ENCODE data around the gene SRP14. TPM values are rescaled to one million over a fixed set of nuclear protein-coding genes. Genes with fewer than 3 reads are reported as not detected.

The SRP14 gene
- polyA plus RNA-seq, 3 donors = 133 to 547 (median 274) TPM

DNA sequence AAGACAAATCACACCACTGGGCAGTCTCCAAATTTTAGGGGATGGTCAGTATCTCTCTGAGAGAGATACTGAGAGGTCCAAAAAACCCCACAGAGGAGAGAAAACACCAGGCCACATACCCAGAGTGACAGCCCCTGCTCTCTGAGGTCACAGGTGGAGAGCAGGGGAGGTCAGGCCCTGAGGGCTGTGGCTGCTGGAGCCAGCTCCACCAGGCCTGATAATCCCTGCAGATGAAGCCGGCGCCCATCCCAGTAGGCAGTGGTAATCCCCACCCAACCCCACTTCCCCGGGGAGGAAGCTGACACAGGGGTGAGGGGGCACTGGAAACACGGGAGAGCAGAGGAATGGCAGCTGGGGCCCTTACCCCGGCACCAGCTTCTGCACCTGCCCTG is 31.2 kb upstream of the SRP14 start:
- 69 to 77% (median 70%) methylated on average over 5 of the region's 5 CpGs for WGBS, 3 donors
- no peak overlapping the region for H3K27ac ChIP-seq (ENCODE audit: low read depth, low read length)

DNA sequence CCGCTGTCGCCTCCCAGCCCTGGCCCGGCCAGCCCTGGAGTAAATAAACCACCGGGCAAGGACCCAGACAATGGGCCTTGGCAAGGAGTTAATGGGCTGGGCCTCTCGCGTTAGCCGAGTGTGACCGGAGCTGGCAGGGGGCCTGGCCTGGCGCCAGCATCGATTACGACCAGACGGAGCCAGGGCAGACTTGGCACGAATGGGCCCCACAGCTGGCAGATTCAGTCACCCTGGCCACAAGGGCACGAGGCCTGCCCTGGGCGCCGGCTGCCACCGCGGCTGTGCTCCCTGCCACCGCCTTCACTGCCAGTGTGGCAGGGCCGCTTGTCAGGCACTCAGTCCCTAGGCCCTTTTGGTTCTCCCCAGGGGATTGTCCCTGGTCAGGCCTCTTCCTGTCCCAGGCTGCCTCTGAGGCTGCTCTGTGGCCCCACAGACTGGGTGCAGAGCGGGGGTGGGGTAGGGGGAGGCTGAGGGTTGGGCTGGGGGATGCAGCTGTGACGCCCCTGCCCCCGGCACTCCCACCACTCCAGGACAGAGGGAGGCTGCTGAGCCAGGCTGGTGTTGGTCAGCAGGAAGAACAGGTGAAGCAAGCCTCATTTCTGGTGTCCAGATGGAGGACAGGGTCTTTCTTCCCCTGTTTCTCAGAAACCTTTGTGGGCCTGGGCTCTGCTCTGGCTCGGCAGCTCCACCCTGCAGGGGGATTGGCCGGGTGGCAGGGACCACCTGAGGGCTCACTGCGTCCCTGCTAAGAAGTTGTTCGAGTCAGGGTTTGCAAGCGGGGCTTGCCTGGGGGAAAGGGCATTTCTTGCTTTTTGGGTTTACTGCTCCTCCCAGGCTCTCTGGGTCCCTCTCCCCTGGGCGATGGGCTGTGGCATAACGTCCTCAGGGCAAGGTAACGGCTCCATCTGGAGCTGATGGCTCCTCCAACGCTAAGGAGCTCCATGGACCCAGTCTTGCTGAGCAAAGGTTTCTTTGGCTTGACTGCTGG is 30.5 kb upstream of the SRP14 start:
- H3K27ac ChIP-seq (ENCODE audit: low read depth, low read length) = no peak overlapping the region
- 27 to 44% (median 42%) methylated on average over 32 of the region's 32 CpGs for WGBS, 3 donors

DNA sequence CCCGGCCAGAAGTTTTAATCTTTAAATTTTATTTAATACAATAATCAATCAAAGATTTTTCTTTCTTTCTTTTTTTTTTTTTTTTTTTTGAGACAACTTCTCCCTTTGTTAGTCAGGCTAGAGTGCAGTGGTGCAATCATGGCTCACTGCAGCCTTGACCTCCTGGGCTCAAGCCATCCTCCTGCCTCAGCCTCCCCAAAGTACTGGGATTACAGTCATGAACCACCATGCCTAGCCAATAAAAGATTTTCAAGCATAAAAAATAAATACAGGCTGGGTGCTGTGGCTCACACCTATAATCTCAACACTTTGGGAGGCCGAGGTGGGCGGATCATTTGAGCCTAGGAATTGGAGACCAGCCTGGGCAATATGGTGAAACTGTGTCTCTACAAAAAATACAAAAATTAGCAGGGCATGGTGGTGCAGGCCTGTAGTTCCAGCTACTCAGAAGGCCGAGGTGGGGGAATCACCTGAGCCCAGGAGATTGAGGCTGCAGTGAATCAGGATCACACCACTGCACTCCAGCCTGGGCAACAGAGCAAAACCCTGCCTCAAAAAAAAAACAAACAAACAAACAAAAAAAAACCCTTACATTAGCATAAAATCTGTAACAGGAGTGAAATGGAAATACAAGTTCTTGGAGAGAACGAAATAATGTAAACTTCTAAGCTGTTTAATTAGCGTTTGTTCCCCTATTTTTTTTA is 29.1 kb upstream of the SRP14 start:
- WGBS, 3 donors = 67 to 94% (median 87%) methylated on average over 6 of the region's 6 CpGs
- H3K27ac ChIP-seq (ENCODE audit: low read depth, low read length) = no peak overlapping the region

DNA sequence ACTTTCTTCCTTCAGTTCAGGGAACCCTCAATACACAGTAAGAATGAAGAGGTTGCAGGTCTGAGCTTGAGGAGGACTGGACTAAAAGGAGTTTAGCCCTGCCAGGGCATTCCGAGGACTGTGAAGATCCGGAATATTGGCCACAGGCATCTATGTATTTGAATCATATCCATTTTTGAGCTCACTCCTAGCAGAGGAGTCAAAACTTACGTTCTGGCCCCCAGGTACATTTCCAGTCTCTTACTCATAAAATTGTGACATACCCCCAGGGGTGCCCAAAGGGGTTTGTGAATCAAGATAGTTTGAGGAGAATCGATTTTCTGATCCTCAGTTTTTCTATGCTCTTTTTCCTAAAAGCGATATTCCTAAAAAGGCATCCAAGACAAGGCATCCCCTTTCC is 27.6 kb upstream of the SRP14 start:
- no peak overlapping the region for H3K27ac ChIP-seq (ENCODE audit: low read depth, low read length)
- 88 to 91% (median 89%) methylated on average over 5 of the region's 5 CpGs for WGBS, 3 donors

DNA sequence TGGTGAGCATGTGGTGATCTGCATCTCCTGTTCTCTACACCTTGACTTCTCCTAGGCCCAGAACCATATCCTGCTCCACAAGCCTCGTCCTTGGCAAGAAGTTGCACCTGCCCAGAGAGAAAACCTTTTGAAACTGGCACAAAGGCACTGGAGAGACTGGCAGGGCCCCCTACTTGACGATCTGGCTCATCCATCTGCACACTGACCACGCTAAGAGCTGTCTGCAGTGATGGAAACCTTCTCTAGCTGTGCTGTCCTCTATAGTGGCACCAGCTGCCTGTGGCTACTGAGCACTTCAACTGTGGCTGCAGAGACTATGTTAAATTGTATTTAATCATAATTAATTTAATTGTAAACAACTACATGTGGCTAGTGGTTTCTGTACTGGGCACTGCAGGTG is 26.2 kb upstream of the SRP14 start:
- WGBS, 3 donors = 76 to 95% (median 87%) methylated on average over 3 of the region's 3 CpGs
- no peak overlapping the region for H3K27ac ChIP-seq (ENCODE audit: low read depth, low read length)

DNA sequence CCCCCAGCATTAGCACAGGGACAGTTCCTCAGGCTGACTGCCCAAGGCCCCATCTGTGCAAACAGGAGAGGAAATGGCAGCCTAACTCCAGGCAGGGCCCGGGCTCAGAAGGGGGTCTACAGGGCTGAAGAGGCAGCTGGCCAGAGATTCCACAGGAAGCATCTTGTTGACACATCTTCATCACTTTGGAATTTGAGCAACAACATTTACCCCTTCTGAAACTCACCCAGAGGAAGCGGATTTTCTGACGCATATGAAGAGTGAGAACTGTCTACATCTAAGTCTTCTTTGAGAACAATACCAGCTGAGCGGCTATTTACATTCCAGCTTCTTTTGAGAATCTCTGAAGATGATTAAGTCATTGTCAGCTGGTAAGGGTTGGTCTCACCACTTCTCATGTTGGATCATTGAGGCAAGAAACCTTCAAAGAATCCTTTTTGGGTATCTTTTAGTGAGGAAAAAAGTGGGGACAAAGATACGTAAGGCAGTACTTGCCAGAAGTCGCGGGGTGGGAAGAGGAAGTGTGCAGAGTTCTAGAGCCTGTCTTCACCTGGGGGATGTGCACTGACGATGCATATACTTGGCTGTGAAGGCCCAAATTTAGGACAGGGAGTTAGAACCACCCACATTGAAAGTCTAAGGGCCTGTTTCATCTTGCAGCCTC is 25.4 kb upstream of the SRP14 start:
- H3K27ac ChIP-seq (ENCODE audit: low read depth, low read length) = no peak overlapping the region
- 80 to 88% (median 84%) methylated on average over 8 of the region's 8 CpGs for WGBS, 3 donors

DNA sequence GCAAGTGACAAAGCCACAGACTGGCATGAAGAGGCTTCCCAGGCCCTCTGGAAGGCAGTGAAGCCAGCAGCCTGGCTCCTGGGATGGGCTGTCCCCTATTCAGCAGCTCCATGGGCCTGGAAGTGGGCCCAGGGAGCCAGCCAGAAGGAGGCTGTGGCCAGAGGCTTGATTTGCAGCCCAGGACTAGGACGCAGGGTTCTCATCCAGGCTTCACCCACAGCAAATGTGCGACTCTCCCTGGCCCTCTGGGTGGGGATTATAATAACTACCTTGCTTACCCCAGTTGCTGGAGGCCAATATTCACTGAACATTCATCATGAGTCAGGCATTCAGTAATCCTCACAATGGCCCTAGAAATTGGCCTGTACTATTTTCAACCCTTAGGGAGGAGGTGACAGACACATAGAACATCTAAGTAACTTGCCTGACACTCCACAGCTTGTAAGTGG is 24.6 kb upstream of the SRP14 start:
- H3K27ac ChIP-seq (ENCODE audit: low read depth, low read length) = no peak overlapping the region

DNA sequence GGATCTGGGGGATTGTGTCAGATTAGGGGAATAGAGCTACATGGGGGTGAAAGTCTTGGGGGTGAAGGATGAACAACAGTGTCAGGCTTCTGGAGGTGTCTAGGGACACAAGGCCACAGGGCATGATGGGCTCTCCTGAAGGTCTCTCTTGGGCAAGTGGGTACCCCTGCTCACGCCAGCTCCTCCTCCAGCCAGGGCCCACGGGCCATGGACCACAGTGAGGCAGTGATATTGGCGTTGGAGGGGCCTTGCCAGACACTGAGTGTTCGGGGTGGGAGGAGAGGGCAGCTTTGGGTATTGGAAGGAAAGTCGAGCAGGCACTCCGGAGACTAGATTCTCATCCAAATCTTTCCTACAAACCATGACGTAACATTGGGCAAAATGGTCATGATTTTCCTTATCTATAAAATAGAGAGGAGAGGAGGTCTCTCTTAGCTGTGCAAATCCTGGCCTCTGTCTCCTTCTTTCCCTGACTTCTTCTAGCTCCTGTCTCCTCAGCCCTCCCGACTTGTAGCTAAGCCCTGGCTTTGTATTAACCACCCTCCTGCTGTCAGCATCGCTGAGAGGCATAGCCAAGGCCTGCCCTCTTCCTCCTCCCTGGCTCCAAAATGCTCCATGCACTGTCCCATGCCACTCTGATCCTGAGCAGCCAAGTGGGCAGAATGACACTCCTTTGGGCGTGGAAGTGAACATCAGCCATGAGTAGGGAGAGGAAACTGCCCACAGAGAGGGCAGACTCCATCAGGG is 24.0 kb upstream of the SRP14 start:
- 78 to 94% (median 91%) methylated on average over 10 of the region's 10 CpGs for WGBS, 3 donors
- H3K27ac ChIP-seq (ENCODE audit: low read depth, low read length) = no peak overlapping the region

More for the DNA sequence above, 24.6 kb upstream of the SRP14 start:
- 79 to 97% (median 82%) methylated on average over 2 of the region's 2 CpGs for WGBS, 3 donors

DNA sequence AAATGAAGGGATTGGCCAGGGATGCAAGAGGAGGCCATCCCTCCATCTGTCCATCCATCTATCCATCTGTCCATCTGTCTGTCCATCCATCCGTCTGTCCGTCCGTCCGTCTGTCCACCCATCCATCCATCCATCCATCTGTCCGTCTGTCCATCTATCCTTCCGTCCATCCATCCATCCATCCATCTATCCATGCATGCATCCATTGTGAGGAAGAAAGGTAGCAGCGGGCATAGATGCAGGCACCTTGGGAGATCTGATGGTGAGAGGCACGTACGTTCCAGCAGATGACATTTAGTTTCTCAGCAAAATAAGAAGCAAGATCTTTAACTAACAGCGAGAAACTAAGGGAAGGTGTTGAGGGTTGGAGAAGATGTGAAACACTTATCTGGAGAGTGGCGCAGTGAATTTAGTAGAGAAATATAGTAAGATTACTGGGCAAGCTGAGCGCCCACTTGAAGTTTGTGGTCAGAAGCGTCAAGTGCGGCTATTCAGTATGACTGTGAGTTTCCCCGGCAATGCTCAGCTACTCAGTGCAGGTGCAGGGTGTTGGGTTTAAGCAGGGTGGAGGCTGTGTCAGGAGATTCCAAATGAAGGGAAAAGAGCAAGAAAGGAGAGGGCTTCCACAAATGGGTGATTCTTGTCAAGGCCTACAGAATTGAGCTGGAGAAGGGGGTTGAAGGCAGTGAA is 22.4 kb upstream of the SRP14 start:
- no peak overlapping the region for H3K27ac ChIP-seq (ENCODE audit: low read depth, low read length)
- 89 to 97% (median 93%) methylated on average over 15 of the region's 15 CpGs for WGBS, 3 donors

DNA sequence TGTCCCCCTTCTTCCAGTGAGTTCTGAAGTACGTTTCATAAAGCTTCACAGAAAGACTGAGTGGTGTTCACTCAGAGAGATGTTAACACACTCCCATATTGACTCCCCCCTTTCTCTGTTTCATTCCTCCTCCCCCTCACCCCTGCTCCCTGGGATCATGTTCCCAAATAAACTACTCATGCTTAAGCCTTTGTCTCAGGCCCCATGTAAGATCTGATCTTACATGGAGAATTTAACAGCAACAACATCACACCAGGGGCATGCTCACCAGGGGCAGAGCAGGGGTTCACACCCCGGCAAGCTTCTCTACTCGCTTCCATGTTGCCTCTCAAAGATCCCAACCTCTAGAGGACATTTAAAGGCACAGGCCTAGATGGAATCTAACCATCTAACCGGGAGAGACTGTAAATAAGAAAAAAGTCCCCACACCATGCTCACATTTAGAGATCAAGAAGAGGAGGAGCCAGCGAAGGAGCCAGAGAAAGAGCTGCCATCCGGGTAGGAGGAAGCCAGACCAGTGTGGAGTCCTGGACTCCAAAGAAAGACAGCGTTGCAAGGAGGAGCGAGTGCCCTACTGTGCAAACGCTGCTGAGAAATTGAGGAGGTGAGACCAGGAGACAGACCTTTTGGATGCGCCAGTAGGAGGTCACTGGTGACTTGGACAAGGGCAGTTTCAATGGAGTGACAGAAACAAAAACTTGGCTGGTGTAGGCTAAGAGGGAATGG is 21.4 kb upstream of the SRP14 start:
- 89 to 94% (median 93%) methylated on average over 10 of the region's 10 CpGs for WGBS, 3 donors
- no peak overlapping the region for H3K27ac ChIP-seq (ENCODE audit: low read depth, low read length)

DNA sequence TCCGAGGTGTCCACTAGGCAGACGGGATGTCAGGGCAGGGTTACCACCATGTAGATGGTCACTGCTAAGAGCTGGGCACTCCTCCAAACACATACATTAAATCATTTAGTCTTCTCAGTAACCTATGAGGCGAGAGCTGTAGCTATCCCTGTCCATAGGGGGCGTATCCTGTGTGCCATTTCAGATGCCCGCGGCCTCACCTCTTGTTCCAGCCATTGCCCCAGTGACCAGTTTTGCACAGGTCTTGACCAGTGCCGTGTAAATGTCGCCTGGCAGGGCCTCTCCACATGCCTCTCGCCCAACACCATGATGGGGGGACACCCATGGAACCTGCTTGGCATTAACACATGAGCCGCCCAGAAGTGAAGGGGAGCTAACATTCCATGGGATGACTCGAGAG is 20.8 kb upstream of the SRP14 start:
- 88 to 94% (median 93%) methylated on average over 11 of the region's 11 CpGs for WGBS, 3 donors
- H3K27ac ChIP-seq (ENCODE audit: low read depth, low read length) = no peak overlapping the region

DNA sequence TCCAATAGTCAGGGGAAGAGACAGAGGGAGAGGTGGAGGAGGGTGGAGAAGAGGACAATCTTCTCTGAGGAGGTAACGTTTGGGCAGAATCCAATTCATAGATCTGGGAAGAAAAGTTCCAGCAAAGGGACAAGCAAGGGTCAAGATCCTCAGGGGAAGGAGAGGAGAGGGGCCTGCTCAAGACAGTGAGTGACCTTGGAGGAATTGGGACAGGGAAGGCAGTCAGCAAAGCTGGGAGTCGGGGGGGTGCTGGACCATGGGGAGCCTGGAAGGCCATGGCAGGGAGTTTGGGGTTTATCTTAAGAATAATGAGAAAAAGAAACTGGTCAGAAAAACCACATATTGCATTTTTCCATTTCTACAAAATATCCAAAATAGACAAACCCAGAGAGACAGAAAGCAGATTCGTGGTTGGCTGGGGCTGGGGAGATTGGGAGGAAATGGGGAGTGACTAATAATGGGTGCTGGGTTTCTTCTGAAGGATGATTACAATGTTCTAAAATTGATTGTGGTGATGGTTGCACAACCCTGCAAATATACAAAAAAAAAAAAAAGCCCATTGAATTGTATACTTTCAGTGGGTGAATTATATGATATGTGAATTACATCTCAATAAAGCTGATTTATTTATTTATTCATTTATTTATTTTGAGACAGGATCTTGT is 19.6 kb upstream of the SRP14 start:
- 64 to 82% (median 65%) methylated on average over 3 of the region's 3 CpGs for WGBS, 3 donors
- H3K27ac ChIP-seq (ENCODE audit: low read depth, low read length) = no peak overlapping the region

DNA sequence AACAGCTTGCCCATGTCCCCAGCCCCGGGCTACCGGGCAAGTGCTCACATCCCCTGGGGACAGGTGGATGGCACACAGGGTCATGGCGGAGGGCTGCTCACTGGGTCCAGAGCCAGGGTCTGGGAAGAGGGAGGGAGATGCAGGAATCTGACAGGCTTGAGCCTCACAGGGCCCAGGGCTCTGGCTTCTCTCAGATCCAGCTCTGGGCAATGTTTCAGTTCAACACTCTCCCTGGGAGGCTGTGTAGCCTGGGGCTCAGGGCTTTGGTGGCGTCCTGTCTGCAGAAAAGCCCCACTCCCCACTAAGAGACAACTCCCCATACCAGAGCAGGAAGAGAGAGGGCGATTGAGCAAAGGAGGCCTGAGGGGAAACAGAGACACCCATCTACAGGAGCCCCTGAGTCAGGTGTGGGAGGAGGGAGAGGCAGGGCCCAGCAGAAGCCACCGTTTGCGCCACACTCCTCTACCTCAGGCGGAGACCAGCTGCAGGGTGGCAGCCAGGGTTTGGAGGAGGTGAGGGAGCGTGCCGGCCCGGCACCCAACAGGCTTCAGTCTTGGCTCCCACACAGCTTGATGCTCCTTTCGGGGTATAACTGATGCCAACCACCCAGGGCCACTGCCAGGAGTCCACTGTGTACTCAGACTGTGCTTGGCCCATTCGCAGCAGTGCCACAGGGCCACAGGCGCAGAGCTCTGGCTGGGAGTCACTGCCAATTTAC is 16.8 kb upstream of the SRP14 start:
- 43 to 78% (median 75%) methylated on average over 14 of the region's 14 CpGs for WGBS, 3 donors
- H3K27ac ChIP-seq (ENCODE audit: low read depth, low read length) = no peak overlapping the region

DNA sequence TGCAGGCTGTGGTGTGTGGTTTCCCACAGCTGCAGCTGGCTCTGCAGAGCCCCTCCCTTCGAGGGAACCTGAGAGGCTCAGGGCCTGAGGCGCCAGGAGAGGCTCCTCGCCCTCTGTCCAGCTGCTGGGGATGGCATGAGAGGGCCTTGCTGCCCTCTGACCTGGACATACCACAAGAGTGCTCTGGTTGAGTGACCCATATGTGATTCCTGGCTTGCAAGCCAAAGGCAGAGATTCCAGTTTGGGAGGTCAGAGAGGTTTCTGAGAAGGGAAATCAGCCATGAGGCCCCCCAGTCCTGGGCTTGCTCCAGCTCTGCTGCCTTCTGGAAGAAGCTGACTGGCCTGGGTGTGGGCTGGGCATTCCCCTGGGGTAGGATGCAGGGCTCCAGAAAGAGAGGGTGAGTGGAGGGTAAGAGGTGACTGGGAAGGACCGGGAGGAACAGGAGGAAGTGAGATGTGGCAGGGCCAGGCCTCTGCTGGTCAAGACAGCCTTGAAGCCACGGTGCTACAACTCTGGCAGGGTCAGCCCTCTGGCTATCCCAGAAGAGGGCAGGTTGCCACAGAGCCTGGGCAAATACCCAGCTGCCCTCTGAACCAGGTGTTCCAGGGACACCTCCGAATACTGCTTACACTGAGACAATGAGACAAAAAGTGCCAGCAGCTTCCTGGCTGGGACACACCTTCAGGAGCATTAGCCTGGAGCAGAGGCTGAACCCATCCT is 16.0 kb upstream of the SRP14 start:
- H3K27ac ChIP-seq (ENCODE audit: low read depth, low read length) = no peak overlapping the region

DNA sequence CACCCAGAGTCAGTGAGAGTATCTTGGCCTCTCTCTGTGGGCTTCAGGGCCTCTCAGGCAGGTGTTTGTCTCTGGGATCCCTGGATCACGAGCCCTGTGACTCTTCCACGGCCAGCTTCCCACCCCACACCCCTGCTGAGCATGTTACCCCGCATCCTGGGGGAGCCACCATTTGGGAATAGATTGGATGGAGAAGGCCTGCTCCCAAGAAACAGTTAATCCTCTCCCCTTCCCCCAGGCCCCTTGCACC is 15.5 kb upstream of the SRP14 start:
- WGBS, 3 donors = 76 to 82% (median 78%) methylated on average over 3 of the region's 3 CpGs
- H3K27ac ChIP-seq (ENCODE audit: low read depth, low read length) = no peak overlapping the region

More for the DNA sequence above, 16.0 kb upstream of the SRP14 start:
- WGBS, 3 donors = 25 to 48% (median 41%) methylated on average over 6 of the region's 6 CpGs
